ENCODE measurements around the gene CYP26B1.

The CYP26B1 gene

DNA sequence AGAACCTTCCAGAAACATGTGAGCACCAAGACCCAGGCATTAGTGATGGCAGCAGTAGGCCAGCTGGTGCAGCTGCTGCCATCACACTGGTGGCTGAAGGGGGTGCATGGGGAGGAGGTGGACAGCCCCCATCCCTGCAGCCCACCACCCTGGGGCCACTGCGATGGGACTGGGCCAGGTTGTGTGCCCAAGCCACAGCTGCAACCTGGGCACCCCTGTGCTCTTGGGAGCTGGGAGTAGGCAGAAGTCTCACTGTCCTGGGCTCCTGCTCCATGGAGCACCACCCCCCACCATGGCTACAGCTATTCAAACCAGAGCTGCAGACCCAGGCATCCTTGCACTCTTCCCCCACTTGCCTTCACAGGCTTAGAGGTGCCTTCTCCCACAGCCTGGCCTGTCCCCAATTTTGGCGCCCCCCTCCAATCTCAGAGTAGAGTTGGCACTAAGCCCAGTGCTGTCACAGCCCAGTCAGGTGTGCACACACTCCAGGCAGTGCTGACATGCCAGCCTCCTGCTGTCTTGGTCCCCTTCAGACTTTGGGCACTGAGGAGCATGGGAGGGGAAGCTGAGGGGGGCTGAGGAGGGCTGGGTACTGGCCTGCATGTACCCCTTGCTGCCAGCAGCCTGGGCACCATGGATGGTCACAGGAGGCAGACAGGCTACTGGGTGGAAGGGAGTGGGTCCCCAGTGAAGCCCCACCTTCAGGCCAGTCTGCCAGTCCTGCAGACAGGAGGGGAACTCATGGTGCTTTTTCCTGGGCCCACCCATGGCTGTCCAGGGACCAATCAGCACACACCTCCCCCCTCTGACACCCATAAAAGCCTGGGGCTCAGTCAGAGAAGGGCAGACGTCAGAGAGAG lies 67.1 kb downstream of the CYP26B1 start:
- no peak for DNase-seq

All from fibroblast of skin of scalp (primary cell).